HG02870 (cell line): ENCODE measurements around the gene ZNF93.
"Not testable (repeated sequence)": the region's sequence is repeated elsewhere in the genome, so short reads cannot be mapped to it uniquely, and the experiment has no call there.

ENCODE experiments used
- ATAC-seq: cut with Tn5 transposase; IDR thresholded peaks from one replicate; pipeline ENCODE4 v1.9.1; 2021; ENCODE audit warnings: mild to moderate bottlenecking, moderate library complexity; ENCODE audit not compliant: unreplicated experiment

Gene ZNF93

GRCh38 chr19:19937403-19937802 lies 36.7 kb downstream of the ZNF93 start:
- no peak for ATAC-seq

DNA sequence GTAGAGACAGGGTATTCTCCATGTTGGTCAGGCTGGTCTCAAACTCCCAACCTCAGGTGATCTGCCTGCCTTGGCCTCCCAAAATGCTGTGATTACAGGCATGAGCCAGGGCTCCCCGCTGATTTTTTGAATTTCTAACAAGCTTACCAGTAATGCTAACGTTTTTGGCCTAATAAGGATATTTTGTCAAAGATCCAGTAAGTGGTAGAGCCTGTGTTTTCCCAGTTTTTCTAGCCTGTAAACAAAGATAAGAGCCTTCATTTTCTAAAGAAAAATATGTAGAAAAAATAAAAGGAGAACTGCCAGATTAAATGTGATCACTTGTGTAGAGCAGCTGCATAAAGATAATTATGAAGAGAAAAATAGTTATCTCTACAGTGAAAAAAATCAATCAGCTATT lies 37.7 kb downstream of the ZNF93 start:
- ATAC-seq, result no peak

GRCh38 chr19:19943848-19944582 lies 43.3 kb downstream of the ZNF93 start:
- ATAC-seq, result no peak

DNA sequence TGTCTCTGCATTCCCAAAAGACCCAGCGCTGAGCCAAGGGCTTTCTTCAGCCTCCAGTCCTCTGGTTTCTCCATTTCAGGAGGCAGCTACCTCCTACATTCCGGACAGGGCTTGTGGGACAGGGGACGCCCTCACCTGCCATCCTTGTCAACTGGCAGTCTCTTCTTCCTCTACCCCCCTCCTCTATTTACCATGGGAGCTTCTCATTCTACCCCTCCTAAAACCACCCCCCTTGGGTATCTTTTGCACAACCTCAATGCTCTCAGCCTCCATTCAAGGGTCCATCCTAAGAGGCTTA lies 43.8 kb downstream of the ZNF93 start:
- ATAC-seq, result no peak

GRCh38 chr19:19946226-19946625 lies 45.5 kb downstream of the ZNF93 start:
- no peak for ATAC-seq

GRCh38 chr19:19948800-19949199 lies 48.1 kb downstream of the ZNF93 start:
- no peak for ATAC-seq

- no peak for ATAC-seq
Observed at GRCh38 chr19:19955208-19955607, 54.5 kb downstream of the ZNF93 start.

DNA sequence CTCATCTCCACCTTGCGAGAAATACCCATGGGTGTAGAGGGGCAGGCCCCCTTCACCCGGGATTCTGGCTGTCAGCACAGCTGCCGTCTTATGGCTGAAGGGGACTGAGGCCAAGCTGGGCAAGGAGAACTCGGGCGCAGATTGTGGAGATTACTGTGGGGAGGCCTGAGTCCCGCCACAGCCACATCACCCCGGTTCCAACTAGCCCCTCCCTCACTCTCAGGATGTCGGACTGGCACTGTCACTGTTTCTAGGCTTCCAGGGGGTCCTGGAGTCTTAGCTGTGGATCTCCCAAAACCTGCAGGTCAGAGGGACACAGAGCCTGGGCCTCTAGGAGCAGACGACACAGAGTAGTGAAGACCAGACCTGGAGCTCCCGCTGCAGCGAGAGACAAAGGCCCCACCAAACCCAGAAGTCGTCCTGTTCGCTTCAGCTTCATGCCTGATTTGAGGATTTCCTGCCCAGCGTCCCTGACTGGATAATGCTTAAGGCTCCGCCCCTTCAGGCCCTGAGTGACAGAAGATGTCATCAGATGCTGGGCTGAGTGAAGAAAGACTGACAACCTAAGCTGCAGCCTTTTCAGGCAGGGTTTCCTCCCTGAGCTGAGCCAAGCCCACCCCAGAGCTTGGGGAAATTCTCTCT lies 55.8 kb downstream of the ZNF93 start:
- ATAC-seq, result no peak

GRCh38 chr19:19957766-19958165 lies 57.0 kb downstream of the ZNF93 start:
- ATAC-seq, result not testable (repeated sequence)

DNA sequence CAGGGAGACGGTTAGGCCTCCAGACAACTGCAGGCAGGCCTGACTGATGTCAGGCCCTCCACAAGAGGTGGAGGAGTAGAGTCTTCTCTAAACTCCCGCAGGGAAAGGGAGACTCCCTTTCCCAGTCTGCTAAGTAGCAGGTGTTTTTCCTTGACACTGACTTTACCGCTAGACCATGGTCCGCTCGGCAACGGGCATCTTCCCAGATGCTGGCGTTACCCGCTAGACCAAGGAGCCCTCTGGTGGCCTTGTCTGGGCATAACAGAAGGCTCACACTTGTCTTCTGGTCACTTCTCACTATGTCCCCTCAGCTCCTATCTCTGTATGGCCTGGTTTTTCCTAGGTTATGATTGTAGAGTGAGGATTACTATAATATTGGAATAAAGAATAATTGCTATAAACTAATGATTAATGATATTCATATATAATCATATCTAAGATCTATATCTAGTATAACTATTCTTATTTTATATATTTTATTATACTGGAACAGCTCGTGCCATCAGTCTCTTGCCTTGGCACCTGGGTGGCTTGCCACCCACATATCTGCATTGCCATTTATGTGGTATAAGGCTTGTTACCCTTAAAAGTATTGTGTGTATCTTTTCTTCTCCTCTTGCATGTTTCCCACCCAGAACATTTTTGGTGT lies 58.5 kb downstream of the ZNF93 start:
- not testable (repeated sequence) for ATAC-seq

GRCh38 chr19:19964416-19964815 lies 63.7 kb downstream of the ZNF93 start:
- no peak for ATAC-seq

GRCh38 chr19:19966126-19966525 lies 65.4 kb downstream of the ZNF93 start:
- ATAC-seq, result not testable (repeated sequence)

GRCh38 chr19:19966862-19967261 lies 66.1 kb downstream of the ZNF93 start:
- no peak for ATAC-seq
